ENCODE results near the gene PGM2L1.

The PGM2L1 gene

DNA sequence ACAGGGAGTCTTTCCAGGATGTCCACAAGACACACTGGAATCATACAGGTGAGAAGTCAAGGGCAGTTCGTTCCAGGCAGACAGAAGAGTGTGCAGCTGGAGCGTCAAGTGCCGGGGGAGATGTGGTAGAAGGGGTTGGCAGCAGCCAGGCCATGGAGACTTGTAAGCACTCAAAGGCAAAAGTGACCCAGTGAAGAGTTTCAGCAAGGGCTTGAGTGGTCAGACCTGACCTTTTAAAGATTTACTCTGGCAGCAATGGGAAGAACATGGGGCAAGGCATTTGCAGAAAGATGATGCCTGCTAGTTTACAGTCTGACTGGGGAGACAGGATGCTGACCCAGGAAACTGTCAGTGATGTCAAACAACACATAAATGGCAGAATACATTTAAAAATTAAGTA lies 115.8 kb downstream of the PGM2L1 start:
- DNase-seq = no peak
- Mint-ChIP-seq H3K27ac (no peak overlapping the region), H3K4me3 (no peak overlapping the region), H3K27me3 (ENCODE audit: low read depth, poor library complexity) (no peaks in the 10 kb centered on the region), H3K36me3 (ENCODE audit: low read depth) (no peaks in the 10 kb centered on the region), H3K4me1 (peaks cover 15% of the 10 kb centered on the region), H3K9me3 (no peaks in the 10 kb centered on the region)
- TF ChIP-seq, protein P1, sequence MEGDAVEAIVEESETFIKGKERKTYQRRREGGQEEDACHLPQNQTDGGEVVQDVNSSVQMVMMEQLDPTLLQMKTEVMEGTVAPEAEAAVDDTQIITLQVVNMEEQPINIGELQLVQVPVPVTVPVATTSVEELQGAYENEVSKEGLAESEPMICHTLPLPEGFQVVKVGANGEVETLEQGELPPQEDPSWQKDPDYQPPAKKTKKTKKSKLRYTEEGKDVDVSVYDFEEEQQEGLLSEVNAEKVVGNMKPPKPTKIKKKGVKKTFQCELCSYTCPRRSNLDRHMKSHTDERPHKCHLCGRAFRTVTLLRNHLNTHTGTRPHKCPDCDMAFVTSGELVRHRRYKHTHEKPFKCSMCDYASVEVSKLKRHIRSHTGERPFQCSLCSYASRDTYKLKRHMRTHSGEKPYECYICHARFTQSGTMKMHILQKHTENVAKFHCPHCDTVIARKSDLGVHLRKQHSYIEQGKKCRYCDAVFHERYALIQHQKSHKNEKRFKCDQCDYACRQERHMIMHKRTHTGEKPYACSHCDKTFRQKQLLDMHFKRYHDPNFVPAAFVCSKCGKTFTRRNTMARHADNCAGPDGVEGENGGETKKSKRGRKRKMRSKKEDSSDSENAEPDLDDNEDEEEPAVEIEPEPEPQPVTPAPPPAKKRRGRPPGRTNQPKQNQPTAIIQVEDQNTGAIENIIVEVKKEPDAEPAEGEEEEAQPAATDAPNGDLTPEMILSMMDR (IDR thresholded peaks at IDR 0.05) = no peak

DNA sequence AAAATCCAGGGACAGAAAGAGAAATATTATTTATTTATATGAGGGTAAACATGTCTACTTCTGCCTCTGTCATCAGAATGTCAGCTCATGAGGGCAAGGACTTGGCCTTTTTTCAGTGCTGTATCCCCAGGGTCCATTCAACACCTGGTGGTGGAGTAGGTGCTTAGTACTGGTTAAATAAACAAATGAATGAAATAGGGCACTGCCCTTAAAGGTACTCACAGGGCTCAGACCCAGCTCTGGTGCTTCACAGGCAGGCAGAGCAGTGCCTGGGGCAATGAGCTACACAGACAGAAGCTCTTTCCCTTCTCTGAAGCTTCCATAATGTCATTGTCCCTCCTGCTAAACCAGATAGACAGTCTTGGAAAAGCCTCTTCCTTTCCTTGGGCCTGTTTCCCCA lies 117.7 kb downstream of the PGM2L1 start:
- DNase-seq = no peak
- H3K9me3 Mint-ChIP-seq = no peaks in the 10 kb centered on the region
- H3K36me3 Mint-ChIP-seq (ENCODE audit: low read depth) = no peaks in the 10 kb centered on the region
- peaks cover 22% of the 10 kb centered on the region for H3K4me1 Mint-ChIP-seq
- H3K27ac Mint-ChIP-seq = no peak overlapping the region
- TF ChIP-seq, protein P1 (IDR thresholded peaks at IDR 0.05) = no peak
- no peaks in the 10 kb centered on the region for H3K27me3 Mint-ChIP-seq (ENCODE audit: low read depth, poor library complexity)
- no peak overlapping the region for H3K4me3 Mint-ChIP-seq

Data from nephron progenitor cell (in vitro differentiated cells).